ENCODE results near the gene CDH23.

- peak; percentile 10 to 50; a peak in 4 of 5 replicates for TF ChIP-seq RAD21 (conservative IDR thresholded peaks at IDR 0.05 in 1 of 2, IDR thresholded peaks at IDR 0.05 in 1 of 2)
- TF ChIP-seq, protein P1, sequence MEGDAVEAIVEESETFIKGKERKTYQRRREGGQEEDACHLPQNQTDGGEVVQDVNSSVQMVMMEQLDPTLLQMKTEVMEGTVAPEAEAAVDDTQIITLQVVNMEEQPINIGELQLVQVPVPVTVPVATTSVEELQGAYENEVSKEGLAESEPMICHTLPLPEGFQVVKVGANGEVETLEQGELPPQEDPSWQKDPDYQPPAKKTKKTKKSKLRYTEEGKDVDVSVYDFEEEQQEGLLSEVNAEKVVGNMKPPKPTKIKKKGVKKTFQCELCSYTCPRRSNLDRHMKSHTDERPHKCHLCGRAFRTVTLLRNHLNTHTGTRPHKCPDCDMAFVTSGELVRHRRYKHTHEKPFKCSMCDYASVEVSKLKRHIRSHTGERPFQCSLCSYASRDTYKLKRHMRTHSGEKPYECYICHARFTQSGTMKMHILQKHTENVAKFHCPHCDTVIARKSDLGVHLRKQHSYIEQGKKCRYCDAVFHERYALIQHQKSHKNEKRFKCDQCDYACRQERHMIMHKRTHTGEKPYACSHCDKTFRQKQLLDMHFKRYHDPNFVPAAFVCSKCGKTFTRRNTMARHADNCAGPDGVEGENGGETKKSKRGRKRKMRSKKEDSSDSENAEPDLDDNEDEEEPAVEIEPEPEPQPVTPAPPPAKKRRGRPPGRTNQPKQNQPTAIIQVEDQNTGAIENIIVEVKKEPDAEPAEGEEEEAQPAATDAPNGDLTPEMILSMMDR (IDR thresholded peaks at IDR 0.05), result no peak
- peak; percentile 28 to 75; a peak in 2 of 4 replicates for TF ChIP-seq CEBPB (IDR thresholded peaks at IDR 0.05)
- TF ChIP-seq RCOR1 (IDR thresholded peaks at IDR 0.05; ENCODE audit: low read depth, low read length), result no peak
- TF ChIP-seq REST (IDR thresholded peaks at IDR 0.05), result no peak
- TF ChIP-seq, protein P2, sequence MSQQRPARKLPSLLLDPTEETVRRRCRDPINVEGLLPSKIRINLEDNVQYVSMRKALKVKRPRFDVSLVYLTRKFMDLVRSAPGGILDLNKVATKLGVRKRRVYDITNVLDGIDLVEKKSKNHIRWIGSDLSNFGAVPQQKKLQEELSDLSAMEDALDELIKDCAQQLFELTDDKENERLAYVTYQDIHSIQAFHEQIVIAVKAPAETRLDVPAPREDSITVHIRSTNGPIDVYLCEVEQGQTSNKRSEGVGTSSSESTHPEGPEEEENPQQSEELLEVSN (IDR thresholded peaks at IDR 0.05; ENCODE audit: borderline replicate concordance, low read depth), result no peak
- no peak; the same call in 1 of the 2 replicates for TF ChIP-seq POLR2A (IDR thresholded peaks at IDR 0.05; ENCODE audit: low read length)
- TF ChIP-seq CHD2 (IDR thresholded peaks at IDR 0.05; ENCODE audit: low read length, partially characterized antibody), result no peak
- no peak for TF ChIP-seq EHMT2 (IDR thresholded peaks at IDR 0.05; ENCODE audit: low read depth)
- peak; percentile 100 for TF ChIP-seq MAFK (IDR thresholded peaks at IDR 0.05; ENCODE audit: partially characterized antibody)
- peak; percentile 40; the same call in 1 of the 2 replicates for TF ChIP-seq USF2 (IDR thresholded peaks at IDR 0.05)
- TF ChIP-seq CBX2 (IDR thresholded peaks at IDR 0.05; ENCODE audit: borderline replicate concordance, low read depth), result no peak
- no peak for TF ChIP-seq TP53 (CRISPR knock-in tag; IDR thresholded peaks at IDR 0.05)
- no peak for TF ChIP-seq POLR2AphosphoS2 (conservative IDR thresholded peaks at IDR 0.05; ENCODE audit: low read length)
Measured at GRCh38 chr10:71860243-71861029, 463.7 kb downstream of the CDH23 start.

Data from A549 (cell line).